ENCODE results near the gene RFTN1.

The RFTN1 gene

DNA sequence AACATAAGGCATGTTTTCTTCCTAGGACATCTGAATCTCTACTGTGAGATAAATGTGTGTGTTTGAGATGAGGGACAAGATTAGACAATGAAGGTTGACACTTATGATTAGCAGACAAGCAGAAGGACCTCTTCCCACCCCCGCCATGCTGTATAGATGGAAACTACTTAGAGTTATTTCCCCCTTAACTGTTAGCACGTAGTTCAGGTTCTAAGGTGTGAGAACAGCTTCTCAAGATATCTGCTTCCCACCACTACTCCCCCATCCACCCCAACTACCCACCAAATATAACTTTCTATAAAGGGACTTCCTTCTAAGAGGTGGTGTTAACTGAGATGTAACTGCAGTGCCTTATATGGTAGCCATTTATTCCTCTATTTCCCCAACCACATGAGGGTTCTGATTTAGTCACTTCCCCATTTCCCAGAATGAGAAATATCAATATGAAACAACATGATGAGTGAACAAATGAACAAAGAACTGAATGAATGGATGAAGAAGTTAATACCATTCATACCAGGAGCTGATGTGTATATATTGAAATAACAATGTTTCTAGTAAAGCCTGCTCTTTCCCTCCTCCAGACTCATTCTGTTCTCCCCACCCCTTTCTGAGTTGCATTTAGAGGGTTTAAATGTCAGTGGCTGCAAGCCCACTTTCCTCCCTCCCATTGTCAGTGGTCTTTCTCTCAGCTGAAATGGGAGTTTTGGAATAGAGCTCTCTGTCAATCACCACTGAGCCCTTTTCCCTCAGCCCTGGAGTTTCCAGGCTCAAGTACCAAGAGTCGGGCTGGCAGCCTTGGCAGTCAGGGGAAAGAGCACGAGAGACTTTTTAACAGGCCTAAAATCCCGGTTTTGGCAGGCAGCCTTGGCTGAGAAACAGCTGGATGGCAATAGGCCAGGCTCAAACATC lies 7.7 kb upstream of the RFTN1 start:
- peak; percentile 34 for DNase-seq (ENCODE audit: low spot score)

DNA sequence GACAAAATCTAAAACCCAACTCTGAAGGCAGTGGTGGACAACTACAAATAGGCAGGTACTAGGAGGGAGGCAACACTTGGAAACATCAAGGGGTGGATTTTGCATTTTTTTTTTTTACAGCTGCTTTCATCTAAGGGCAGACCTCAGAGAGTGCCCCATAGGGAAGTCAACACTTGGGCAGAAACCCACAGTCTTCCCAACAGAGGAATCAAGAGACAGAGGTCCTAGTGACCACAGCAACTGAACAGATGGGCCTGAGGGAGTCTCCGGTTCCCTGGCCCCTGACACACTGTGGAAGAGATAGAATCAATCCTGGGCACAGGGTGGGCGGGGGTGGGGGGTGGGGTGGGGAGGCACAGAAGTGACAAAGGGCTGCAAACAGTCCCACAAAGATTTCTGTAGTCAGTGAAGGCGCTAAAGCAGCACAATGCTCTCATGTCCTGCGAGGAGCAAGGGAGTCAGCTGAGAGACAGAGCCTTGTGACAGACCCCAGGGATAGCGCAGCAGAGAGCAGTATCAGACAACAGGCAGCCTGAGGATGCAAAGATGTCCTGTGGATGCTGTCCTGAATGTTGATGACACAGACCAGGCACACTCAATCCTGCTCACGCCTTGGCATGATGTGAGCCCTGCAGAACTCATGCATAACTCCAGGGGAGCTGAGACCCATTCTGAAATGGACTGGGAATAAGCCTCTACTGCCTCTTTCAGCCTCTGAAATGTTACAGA lies 6.9 kb upstream of the RFTN1 start:
- in situ Hi-C loops (cut with MboI; ENCODE audit: low pct_unique_long_range_greater_than_20kb, low sequenced_read_pairs, unreplicated experiment) = no loop called here
- TF ChIP-seq, protein P1, sequence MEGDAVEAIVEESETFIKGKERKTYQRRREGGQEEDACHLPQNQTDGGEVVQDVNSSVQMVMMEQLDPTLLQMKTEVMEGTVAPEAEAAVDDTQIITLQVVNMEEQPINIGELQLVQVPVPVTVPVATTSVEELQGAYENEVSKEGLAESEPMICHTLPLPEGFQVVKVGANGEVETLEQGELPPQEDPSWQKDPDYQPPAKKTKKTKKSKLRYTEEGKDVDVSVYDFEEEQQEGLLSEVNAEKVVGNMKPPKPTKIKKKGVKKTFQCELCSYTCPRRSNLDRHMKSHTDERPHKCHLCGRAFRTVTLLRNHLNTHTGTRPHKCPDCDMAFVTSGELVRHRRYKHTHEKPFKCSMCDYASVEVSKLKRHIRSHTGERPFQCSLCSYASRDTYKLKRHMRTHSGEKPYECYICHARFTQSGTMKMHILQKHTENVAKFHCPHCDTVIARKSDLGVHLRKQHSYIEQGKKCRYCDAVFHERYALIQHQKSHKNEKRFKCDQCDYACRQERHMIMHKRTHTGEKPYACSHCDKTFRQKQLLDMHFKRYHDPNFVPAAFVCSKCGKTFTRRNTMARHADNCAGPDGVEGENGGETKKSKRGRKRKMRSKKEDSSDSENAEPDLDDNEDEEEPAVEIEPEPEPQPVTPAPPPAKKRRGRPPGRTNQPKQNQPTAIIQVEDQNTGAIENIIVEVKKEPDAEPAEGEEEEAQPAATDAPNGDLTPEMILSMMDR (IDR thresholded peaks at IDR 0.05; ENCODE audit: extremely low read depth, insufficient read depth, missing control alignments) = no peak
- DNase-seq (ENCODE audit: low spot score) = no peak

More for the DNA sequence above, 7.7 kb upstream of the RFTN1 start:
- TF ChIP-seq, protein P1 (IDR thresholded peaks at IDR 0.05; ENCODE audit: extremely low read depth, insufficient read depth, missing control alignments) = no peak
- in situ Hi-C loops (cut with MboI; ENCODE audit: low pct_unique_long_range_greater_than_20kb, low sequenced_read_pairs, unreplicated experiment) = no loop called here

DNA sequence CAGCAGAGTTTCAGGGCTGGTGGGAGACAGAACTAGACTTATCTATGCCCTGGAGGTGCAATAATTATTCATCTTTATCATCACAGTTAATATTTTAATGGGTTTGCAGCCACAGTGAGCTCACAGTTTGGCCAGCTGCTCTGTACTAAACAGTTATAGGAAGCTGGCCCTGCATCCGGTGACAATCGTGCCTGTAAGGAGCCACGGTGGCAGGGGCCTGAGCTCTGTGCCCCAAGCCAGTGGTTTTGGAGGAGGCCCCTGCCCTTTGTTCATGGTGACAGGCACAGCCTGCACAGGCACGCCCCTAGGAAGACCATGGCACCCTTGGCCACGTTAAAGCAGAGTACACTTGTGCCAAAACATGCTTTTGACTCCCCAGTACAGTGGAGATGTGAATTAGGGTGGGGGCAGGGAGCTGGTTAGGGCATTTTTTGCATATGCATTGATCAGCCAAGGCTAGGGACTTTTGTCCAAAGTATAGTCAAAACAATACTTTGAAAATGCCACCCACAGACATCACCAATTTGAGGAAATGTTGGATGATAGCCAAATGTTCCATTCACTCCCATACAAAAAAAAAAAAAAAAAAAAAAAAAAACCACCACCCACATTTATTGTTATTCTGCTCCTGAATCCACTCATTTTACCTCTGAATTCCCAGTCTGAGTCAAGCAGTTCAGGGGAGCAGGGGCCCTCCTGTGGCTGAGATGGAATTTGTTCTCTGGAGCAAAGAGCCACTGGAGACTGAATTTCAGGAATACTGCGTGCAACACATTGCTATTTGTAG lies 3.4 kb upstream of the RFTN1 start:
- in situ Hi-C loops (cut with MboI; ENCODE audit: low pct_unique_long_range_greater_than_20kb, low sequenced_read_pairs, unreplicated experiment) = no loop called here
- TF ChIP-seq, protein P1 (IDR thresholded peaks at IDR 0.05; ENCODE audit: extremely low read depth, insufficient read depth, missing control alignments) = no peak
- peak; percentile 44 for DNase-seq (ENCODE audit: low spot score)

DNA sequence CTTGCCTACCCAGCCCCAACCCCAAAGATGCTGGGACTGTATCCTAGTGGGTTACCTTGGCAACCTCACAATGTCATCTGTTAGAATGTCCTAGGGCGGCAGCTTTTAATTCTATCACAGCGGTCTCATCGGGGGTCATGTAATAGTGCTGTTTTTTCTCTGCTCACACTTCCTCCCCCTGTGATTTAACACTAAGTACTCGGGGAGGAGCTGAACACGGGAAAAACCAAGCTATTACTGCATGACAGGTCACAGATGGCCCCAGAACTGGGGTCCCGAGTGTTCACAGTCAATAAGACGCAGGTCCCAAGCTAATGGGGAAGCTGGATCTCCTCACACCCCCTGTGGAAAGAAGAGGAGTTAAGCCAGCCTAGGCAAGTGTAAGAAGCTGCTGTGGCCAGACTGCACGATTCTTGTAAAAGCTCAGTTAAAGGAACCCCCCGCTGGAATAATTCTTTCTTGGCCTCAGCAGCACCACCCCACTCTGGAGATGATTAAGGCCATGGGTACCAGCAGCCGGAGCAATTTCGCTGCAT lies 2.5 kb upstream of the RFTN1 start:
- peak; percentile 60 for DNase-seq (ENCODE audit: low spot score)
- TF ChIP-seq, protein P1 (IDR thresholded peaks at IDR 0.05; ENCODE audit: extremely low read depth, insufficient read depth, missing control alignments) = no peak
- in situ Hi-C loops (cut with MboI; ENCODE audit: low pct_unique_long_range_greater_than_20kb, low sequenced_read_pairs, unreplicated experiment) = no loop called here

DNA sequence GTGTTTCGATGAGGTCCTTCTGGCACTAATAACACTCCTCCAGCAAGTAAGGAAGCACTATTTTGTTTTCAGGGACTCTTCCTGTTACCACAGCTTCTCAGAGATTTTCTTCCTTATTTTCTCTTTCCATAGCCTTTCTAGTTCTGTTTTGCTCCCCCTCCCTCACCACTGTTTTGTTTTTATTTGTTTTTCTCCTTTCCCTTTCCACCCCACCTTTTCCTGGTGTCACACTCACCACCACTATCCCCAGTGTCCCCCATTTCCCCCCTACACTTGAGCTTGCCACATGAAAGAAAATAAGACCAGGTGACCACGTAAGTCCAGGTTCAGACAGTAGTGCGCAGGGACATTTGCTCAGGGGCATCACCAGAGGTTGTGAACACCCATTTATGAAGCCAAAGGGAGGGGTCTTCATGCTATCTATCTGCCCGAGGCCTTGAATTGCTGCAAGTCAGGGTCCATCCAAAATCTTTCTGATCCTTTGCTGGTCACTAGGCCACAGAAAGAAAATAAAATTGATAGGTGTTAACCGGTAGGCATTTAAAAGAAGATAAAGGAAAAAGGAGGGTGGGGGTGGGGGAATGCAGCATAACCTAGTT lies 1.4 kb upstream of the RFTN1 start:
- in situ Hi-C loops (cut with MboI; ENCODE audit: low pct_unique_long_range_greater_than_20kb, low sequenced_read_pairs, unreplicated experiment) = no loop called here
- no peak for DNase-seq (ENCODE audit: low spot score)
- TF ChIP-seq, protein P1 (IDR thresholded peaks at IDR 0.05; ENCODE audit: extremely low read depth, insufficient read depth, missing control alignments) = no peak

All from GM13977 (cell line).